Panc1 (cell line): ENCODE data around the gene PKD1L1. TPM values are rescaled to one million over a fixed set of nuclear protein-coding genes. Genes with fewer than 3 reads are reported as not detected.

Source experiments
- ATAC-seq: fragments of 200-7000 bp; cut with Tn5 transposase; 2 replicates; pipeline ENCODE4 v1.9.1; 2020; ENCODE audit warnings: mild to moderate bottlenecking, moderate library complexity
- BruUV-seq: library from RNA; stranded (reverse); fragments of 400-500 nt; replicated peaks from 2 replicates; lab custom pipeline; 2021; lab: Mats Ljungman, UMichigan
- CTCF ChIA-PET: fragments of 300-600 bp; sonication (Branson Sonifier 250); formaldehyde crosslinking; loops from one replicate; lab custom pipeline; 2022; ENCODE audit warnings: antibody characterized with exemption; lab: Charles Lee
- POLR2A ChIA-PET: fragments of 300-600 bp; sonication (Branson Sonifier 250); formaldehyde crosslinking; loops from one replicate; lab custom pipeline; 2022; ENCODE audit warnings: antibody characterized with exemption; lab: Charles Lee
- DNase-seq: peaks from one replicate; pipeline ENCODE4 v3.0.0-alpha.2; 2010; ENCODE audit warnings: low read depth, low spot score
- H3K27ac ChIP-seq: 2 replicates; pipeline ENCODE4 v1.5.1; 2011; ENCODE audit warnings: mild to moderate bottlenecking, low read length, inconsistent platforms
- H3K27me3 ChIP-seq: fragments of 200-500 bp; sonication (Bioruptor generic); 2 replicates; pipeline ENCODE4 v1.6.0; 2014; ENCODE audit warnings: low read length, inconsistent platforms; ENCODE audit not compliant: control insufficient read depth, insufficient read depth
- H3K36me3 ChIP-seq: fragments of 200-500 bp; sonication (Bioruptor generic); 2 replicates; pipeline ENCODE4 v1.5.1; 2014; ENCODE audit warnings: inconsistent platforms, mild to moderate bottlenecking, low read length, moderate library complexity; ENCODE audit not compliant: control insufficient read depth, insufficient read depth
- H3K4me1 ChIP-seq: 2 replicates; pipeline ENCODE4 v1.5.1; 2011; ENCODE audit warnings: inconsistent platforms, mild to moderate bottlenecking, low read length, moderate library complexity; ENCODE audit not compliant: control insufficient read depth, insufficient read depth
- H3K4me3 ChIP-seq, 2 experiments: 2 replicates each; pipeline ENCODE4 v1.5.1; 2011 to 2012; ENCODE audit warnings: low read depth in 2 of 2, low read length in 2 of 2, mild to moderate bottlenecking in 2 of 2, inconsistent platforms in 1 of 2, moderate library complexity in 1 of 2
- H3K9me3 ChIP-seq: fragments of 200-500 bp; sonication (Bioruptor generic); 2 replicates; pipeline ENCODE4 v1.5.1; 2014; ENCODE audit warnings: low read depth, mild to moderate bottlenecking, inconsistent platforms, low read length, moderate library complexity; ENCODE audit not compliant: control insufficient read depth, insufficient read depth
- CTCF ChIP-seq: fragments of 450-650 bp; IDR thresholded peaks from 2 replicates; pipeline ENCODE4 v1.5.1; 2017; ENCODE audit warnings: mild to moderate bottlenecking
- POLR2AphosphoS5 ChIP-seq: IDR thresholded peaks from 2 replicates; pipeline ENCODE4 v1.6.1; 2012; ENCODE audit warnings: mild to moderate bottlenecking, low read depth, low read length, moderate library complexity
- REST ChIP-seq, 2 experiments: IDR thresholded peaks; 2 replicates each; pipeline ENCODE4 v1.6.1; 2011 to 2012; ENCODE audit warnings: low read depth in 2 of 2, control low read depth in 1 of 2, low read length in 1 of 2, mild to moderate bottlenecking in 1 of 2, moderate library complexity in 1 of 2; ENCODE audit not compliant: insufficient read depth in 1 of 2
- SIN3A ChIP-seq: IDR thresholded peaks from 2 replicates; pipeline ENCODE4 v1.6.1; 2012; ENCODE audit warnings: low read depth, mild to moderate bottlenecking, low read length, moderate library complexity, borderline replicate concordance; ENCODE audit not compliant: insufficient read depth
- TCF7L2 ChIP-seq: IDR thresholded peaks from 2 replicates; pipeline ENCODE4 v1.6.1; 2011; ENCODE audit warnings: mild to moderate bottlenecking, low read depth, low read length, inconsistent platforms
- in situ Hi-C: cut with HindIII; loops from 2 replicates; pipeline ENCODE4 v1.10.0; 2016; ENCODE audit warnings: low sequenced_read_pairs, low pct_unique_long_range_greater_than_20kb
- intact Hi-C: fragments of 100-400 bp; cut with micrococcal nuclease; formaldehyde crosslinking; loops from one replicate; pipeline ENCODE4 v1.10.0; 2022; ENCODE audit not compliant: unreplicated experiment
- total RNA-seq: library from RNA; stranded (reverse); gene quantifications from one replicate; pipeline ENCODE4 v1.2.1, GENCODE V29; 2021; ENCODE audit not compliant: unreplicated experiment

The PKD1L1 gene
- total RNA-seq, 1 experiment from 2014 or later: 2.2 TPM

GRCh38 chr7:47726047-47726726 lies 222.1 kb downstream of the PKD1L1 start:
- no peaks in the 10 kb centered on the region for H3K9me3 ChIP-seq
- POLR2A ChIA-PET: no interaction called here
- in situ Hi-C loops (no loop called here), intact Hi-C loops (no loop called here)
- ATAC-seq: no peak
- H3K36me3 ChIP-seq: no peaks in the 10 kb centered on the region
- BruUV-seq: no TSS peak
- CTCF ChIA-PET: no interaction called here
- TF ChIP-seq SIN3A (no peak), TCF7L2 (no peak), CTCF (no peak), POLR2AphosphoS5 (no peak), REST (IDR thresholded peaks at IDR 0.05; ENCODE audit: insufficient read depth in 1 of 2, low read depth in 2 of 2, low read length in 1 of 2) (no peak)
- no peak for DNase-seq
- H3K27me3 ChIP-seq: no peaks in the 10 kb centered on the region
- H3K4me3 ChIP-seq: no peak overlapping the region
- peaks cover 15% of the 10 kb centered on the region for H3K4me1 ChIP-seq
- peak overlapping the region; percentile 89 for H3K27ac ChIP-seq

DNA sequence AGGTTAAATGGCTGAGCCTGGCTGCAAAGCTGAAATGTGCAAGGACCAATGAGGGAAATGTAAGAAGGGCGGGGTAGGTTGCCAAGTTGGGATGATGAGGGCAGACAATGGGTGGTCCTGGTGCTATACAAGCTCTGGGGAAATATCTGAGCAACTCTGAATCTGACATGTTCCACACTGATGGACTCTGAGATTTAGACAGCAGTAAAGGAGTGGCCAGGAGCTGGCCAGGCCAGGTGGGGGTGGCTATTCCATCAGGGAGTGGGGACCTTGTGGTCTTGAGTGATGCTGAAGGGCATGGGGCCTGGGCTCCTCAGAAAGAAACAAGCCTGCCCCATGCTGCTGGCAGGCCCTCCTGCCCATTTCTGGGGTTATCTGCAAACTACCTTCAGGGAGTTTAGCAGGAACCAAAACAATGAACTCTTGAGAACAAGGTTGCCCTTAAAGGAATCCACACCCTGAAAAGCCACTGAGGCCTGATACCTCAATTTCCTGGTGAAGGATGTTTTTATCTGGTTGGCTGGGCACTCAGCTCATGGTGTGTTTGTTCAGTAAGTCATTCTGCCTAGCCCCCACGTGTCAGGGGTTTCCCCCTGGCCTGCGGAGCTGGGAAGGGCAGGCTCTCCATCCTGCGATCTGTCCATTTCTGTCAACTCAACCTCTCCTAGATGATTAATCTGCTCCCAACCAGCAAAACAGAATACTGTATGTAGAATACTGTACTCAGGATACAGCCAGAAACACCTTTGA lies 223.1 kb downstream of the PKD1L1 start:
- Histone ChIP-seq H3K4me3 (no peak overlapping the region), H3K9me3 (no peaks in the 10 kb centered on the region), H3K27me3 (no peaks in the 10 kb centered on the region), H3K36me3 (no peaks in the 10 kb centered on the region), H3K4me1 (peaks cover 17% of the 10 kb centered on the region), H3K27ac (peak overlapping the region; percentile 89)
- TF ChIP-seq CTCF (no peak), REST (IDR thresholded peaks at IDR 0.05; ENCODE audit: insufficient read depth in 1 of 2, low read depth in 2 of 2, low read length in 1 of 2) (no peak), TCF7L2 (0 out of 2 replicates have a peak, but pooled peaks have one; percentile 25), POLR2AphosphoS5 (no peak)
- DNase-seq (no peak), ATAC-seq (0 out of 2 replicates have a peak, but pooled peaks have one; percentile 44)
- CTCF ChIA-PET: no interaction called here
- in situ Hi-C loops (no loop called here), intact Hi-C loops (no loop called here)
- POLR2A ChIA-PET: interaction anchor here (0.6 kb wide), 1 partner anchor 231 kb away, joined by 6 read pairs; no protein-coding TSS in a partner anchor
- no TSS peak for BruUV-seq
